GM18868 (cell line): ENCODE measurements around the gene APLN.

Source experiments
- ATAC-seq: cut with Tn5 transposase; IDR thresholded peaks from one replicate; pipeline ENCODE4 v1.9.1; 2021; ENCODE audit warnings: mild to moderate bottlenecking, moderate library complexity; ENCODE audit not compliant: unreplicated experiment

APLN gene

DNA sequence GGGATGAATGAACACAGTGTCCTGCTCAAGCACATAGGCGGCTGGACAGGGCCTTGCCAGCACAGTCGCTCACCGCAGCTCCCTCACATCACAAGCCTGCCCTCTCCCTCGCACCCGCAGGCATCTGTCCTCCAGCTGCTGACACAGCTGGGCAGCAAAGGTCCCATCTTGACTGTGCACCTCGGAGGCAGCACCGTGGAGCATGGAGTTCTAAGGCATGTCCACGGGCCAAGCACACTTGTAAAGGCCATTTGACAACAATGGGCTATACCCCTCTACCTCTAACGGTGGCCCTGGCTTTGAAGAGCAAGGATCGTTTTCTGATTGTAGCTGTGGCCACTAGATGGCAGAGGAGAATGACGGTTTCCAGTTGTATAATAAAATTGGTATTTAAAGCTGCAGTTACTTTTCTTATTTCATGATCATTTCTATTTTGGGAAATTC is 53.8 kb downstream of the APLN start:
- ATAC-seq: no peak

DNA sequence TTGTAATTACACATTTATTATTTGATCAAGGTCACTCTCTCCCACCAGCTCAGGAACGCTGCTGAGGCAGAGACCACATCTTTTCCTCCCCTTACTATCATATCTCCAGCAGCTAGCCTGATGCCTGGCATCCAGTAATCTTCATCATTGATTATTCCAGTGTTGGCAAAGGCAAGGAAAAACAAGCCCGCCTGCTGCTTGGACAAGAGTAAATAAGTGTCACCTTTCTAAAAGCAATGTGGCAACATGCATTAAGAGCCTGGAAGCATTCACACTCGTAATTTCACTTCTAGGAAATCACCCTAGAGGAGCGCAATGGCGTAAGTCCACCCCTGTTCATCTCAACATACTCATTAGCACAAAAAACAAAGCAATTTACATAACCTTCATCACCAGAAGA is 54.8 kb downstream of the APLN start:
- ATAC-seq: no peak

DNA sequence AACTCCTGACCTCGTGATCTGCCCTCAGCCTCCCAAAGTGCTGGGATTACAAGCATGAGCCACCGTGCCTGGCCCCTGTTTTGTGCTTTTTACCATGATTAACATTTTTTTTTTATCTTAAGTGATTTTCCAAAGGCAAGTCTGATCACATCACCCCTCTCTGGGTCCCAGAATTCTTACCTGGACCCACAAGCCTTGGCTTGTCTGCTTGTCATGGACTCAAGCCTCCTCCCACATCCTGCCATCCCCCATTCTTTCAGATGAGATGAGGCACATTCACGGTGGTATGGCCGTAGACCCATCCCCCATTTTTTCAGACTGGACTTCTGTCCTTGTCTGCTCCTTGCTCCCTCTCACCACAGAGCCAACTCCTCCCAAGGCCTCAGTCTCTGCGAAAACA is 55.3 kb downstream of the APLN start:
- no peak for ATAC-seq

DNA sequence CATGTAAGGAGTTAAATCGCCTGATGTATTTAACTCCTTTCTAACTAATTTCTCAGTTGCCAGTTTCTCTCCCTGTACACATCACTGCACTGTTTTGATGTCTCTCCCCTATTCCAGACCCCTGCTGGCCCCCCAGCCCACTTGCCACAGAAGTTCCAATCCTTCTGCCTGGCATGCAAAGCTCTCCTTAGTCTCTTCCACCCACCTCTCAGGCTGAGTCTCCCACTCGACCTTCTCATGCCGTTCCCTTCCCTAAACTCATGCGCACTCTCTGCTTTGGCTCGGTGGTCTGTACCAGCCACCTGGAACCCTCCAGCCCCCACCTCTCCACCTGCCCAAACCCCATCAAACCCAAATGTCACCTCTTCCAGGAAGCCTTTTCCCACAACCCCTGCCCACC is 56.9 kb downstream of the APLN start:
- no peak for ATAC-seq

DNA sequence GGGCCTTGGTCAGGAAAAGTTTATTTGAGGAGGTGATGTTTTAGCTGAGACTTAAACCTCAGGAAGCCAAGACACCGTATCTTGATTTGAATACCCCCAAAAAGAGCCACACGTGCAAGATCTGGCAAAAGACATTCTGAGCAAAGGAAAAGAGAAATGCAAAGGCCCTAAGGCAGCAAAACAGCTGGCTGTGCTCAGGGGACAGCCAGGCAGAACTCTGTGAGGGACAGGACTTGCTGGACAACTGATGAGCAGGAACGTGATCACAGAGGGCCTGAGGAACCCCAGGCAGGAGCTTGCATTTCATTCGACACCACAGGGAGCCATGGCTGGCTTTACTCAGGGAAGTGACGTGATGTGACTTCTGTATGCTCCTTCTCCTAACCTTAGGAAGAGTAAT is 58.7 kb downstream of the APLN start:
- ATAC-seq: no peak
